Upper lobe of right lung (tissue), 1 donor: ENCODE measurements around the gene BBS2. TPM values are rescaled to one million over a fixed set of nuclear protein-coding genes. Genes with fewer than 3 reads are reported as not detected.

Experiments
- ATAC-seq: fragments of 200-7000 bp; cut with Tn5 transposase; one replicate; pipeline ENCODE4 v1.9.1; 2020; ENCODE audit warnings: mild to moderate bottlenecking, moderate library complexity
- DNase-seq: peaks from one replicate; pipeline ENCODE4 v3.0.0-alpha.2; 2020
- H3K27ac ChIP-seq: fragments of 200-600 bp; one replicate; pipeline ENCODE4 v1.8.0; 2022
- H3K27me3 ChIP-seq: fragments of 200-600 bp; one replicate; pipeline ENCODE4 v1.8.0; 2022; ENCODE audit warnings: mild to moderate bottlenecking
- H3K36me3 ChIP-seq: fragments of 200-600 bp; one replicate; pipeline ENCODE4 v1.8.0; 2022
- H3K4me1 ChIP-seq: fragments of 200-600 bp; one replicate; pipeline ENCODE4 v1.8.0; 2022
- H3K4me3 ChIP-seq: fragments of 200-600 bp; one replicate; pipeline ENCODE4 v1.8.0; 2022; ENCODE audit warnings: mild to moderate bottlenecking
- H3K9me3 ChIP-seq: fragments of 200-600 bp; one replicate; pipeline ENCODE4 v1.8.0; 2022
- intact Hi-C: fragments of 100-400 bp; cut with DNase I; formaldehyde crosslinking; loops from one replicate; pipeline ENCODE4 v1.11.0; 2022
- total RNA-seq: library from RNA; stranded (reverse); fragmentation: NEBNext Ultra II Directional; extraction: Animal tissue kit (Norgen Biotek cat#: 25700); gene quantifications from one replicate; pipeline ENCODE4 v1.2.1, GENCODE V29; 2021
- TF ChIP-seq, protein P1 (sequence below): fragments of 200-600 bp; IDR thresholded peaks from one replicate; pipeline ENCODE4 v1.8.0; 2022; ENCODE audit warnings: antibody characterized with exemption
- donor health status: DM: no; HTN: yes; CAD: no; lungs with severe emphysema.

Gene BBS2
- total RNA-seq, 1 donor from 2014 or later, result 29.5 TPM

DNA sequence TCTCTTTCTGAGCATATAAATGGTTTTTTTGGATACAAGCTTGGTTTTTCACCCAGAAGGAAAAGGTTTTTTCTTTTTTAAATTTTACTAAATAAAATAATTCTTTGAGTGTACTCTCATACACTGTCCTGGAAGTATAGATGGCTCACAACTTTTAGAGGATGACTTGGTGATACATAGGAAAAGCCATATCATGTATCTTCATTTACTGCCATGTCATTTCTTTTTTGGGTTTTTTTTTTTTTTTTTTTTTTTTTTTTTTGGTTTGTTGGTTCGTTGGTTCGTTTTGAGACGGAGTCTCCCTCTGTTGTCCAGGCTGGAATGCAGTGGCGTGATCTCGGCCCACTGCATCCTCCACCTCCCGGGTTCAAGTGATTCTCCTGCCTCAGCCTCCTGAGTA, 56.7 kb downstream of the BBS2 start:
- TF ChIP-seq, protein P1, sequence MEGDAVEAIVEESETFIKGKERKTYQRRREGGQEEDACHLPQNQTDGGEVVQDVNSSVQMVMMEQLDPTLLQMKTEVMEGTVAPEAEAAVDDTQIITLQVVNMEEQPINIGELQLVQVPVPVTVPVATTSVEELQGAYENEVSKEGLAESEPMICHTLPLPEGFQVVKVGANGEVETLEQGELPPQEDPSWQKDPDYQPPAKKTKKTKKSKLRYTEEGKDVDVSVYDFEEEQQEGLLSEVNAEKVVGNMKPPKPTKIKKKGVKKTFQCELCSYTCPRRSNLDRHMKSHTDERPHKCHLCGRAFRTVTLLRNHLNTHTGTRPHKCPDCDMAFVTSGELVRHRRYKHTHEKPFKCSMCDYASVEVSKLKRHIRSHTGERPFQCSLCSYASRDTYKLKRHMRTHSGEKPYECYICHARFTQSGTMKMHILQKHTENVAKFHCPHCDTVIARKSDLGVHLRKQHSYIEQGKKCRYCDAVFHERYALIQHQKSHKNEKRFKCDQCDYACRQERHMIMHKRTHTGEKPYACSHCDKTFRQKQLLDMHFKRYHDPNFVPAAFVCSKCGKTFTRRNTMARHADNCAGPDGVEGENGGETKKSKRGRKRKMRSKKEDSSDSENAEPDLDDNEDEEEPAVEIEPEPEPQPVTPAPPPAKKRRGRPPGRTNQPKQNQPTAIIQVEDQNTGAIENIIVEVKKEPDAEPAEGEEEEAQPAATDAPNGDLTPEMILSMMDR, result no peak
- Histone ChIP-seq H3K27me3 (no peaks in the 10 kb centered on the region), H3K27ac (no peak overlapping the region), H3K9me3 (no peaks in the 10 kb centered on the region), H3K4me1 (peaks cover 3% of the 10 kb centered on the region), H3K4me3 (no peak overlapping the region), H3K36me3 (peaks cover 95% of the 10 kb centered on the region)
- DNase-seq (no peak), ATAC-seq (no peak)
- intact Hi-C loops, result no loop called here

DNA sequence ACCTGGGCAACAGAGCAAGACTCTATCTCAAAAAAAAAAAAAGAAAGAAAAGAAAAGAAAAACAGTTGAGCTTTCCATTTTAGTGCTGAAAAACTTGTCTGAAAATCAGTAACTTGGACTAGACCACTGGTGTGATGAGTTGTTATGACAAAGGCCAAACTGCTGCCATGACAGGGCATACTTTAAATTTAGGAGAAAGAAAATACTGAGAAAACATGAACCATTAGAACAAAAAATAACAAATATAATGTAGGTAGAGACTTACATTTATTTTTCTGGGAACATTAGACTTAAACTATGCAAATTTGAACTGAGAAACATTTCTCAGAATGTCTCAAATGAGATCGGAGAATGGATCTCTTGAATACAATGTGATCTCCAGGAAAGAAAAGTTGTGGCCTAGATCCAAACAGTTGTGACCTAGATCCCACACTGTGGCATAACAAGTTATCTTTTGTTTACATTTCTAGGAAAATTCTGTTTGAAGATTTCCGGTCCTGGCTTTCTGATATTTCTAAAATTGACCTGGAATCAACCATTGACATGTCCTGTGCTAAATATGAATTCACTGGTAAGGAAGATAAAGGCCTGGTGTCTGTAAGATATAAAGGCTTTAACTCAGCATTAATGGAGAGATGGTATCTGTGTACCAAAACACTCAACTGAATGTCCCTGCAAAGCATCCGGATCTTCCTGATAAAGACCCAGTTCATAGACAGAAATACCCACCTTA, 57.6 kb downstream of the BBS2 start:
- Histone ChIP-seq H3K27me3 (no peaks in the 10 kb centered on the region), H3K4me3 (no peak overlapping the region), H3K4me1 (peaks cover 3% of the 10 kb centered on the region), H3K36me3 (peaks cover 95% of the 10 kb centered on the region), H3K27ac (no peak overlapping the region), H3K9me3 (no peaks in the 10 kb centered on the region)
- intact Hi-C loops, result no loop called here
- ATAC-seq (no peak), DNase-seq (no peak)
- TF ChIP-seq, protein P1, result no peak

DNA sequence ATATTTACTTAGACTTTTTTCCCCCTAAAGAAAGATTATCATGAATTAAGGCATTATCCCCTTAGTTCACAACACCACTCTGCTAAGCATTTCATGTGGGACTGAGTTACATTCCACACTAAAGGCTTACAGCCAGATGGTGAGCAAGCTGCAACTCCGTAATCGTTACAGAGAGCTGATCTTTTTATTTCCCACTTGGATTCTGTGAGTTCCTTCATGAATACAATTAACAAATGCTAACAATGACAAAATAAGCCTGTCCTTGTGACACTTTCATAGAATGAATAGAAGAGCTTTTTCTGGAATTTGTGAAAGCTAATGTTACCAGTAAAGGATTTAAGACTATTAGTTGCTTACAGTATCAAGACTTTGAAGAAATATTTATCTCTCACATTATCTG, 59.7 kb downstream of the BBS2 start:
- Histone ChIP-seq H3K4me3 (no peak overlapping the region), H3K4me1 (peaks cover 3% of the 10 kb centered on the region), H3K36me3 (peaks cover 94% of the 10 kb centered on the region), H3K27ac (no peak overlapping the region), H3K9me3 (no peaks in the 10 kb centered on the region), H3K27me3 (no peaks in the 10 kb centered on the region)
- no peak for DNase-seq
- TF ChIP-seq, protein P1, result no peak
- intact Hi-C loops, result no loop called here
- ATAC-seq, result no peak

DNA sequence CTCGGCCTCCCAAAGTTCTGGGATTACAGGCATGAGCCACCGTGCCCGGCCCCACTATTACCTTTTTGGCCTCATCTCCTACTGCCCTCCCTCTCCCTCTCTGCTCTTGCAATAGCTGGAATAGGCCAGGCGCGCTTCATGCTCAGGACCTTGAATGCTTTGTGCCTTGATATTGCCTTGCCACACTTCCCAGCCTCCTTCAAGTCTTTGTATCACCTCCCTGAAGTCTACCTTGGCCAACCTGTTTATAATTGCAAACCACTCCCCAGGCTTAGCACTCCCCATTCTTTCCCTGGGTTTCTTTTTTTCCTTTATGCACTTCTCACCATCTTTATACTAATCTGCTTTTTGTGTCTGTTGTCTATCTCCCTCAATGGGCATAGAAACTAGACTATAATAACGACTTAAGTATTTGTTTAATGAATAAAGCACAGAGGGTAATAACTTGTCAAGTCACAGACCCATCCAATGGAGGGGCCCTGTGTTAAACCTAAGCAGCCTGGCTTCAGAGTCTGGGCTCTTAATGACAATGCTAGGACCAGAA, 61.8 kb downstream of the BBS2 start:
- TF ChIP-seq, protein P1, result no peak
- no peak overlapping the region for H3K4me3 ChIP-seq
- H3K27ac ChIP-seq, result no peak overlapping the region
- peaks cover 95% of the 10 kb centered on the region for H3K36me3 ChIP-seq
- ATAC-seq (no peak), DNase-seq (no peak)
- no peaks in the 10 kb centered on the region for H3K27me3 ChIP-seq
- peaks cover 3% of the 10 kb centered on the region for H3K4me1 ChIP-seq
- intact Hi-C loops, result no loop called here
- no peaks in the 10 kb centered on the region for H3K9me3 ChIP-seq

DNA sequence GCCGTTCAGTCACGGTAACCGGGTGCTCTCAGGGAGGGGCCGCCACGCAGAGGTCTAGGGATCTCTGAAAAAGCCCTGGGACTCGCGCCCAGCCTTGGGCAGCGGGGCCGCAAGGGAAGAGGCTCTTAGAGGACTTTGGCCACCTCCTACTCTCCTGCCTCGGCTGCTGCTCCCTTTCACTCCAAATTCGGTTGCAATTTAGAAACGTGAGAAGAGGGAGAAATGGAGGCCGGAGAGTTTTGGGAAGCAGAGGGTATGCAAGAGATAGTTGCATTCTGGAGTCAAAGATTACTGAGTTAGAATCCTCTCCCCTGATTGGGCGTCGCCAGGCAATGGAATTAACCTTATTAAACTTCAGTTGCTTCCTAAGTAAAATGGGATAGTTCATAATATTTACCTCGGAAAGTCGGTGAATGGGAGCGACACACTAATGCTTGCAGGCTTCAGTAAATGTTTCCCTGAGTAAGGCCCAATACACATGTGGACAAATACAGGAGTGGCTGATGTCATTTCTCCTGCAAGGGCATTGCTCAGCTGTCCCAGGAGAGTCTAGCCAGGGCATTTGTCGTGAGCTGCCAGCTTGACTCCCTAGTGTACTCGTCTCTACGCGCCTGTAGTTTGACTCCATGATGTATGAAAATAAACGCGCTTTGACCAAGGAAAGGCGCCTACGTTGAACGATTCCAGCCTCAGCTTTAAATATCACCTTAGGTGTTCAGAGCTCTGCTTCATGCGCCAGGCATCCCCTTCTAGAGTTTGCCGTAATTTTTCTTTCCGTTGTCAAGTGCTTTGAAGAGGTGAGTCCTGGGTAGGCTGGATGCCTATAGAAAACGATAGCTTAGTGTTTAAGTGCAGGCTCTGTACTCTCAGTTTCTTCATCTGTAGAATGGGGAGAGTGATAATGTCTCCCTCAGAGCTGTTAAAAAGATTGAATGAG, 67.8 kb downstream of the BBS2 start:
- peak overlapping the region; percentile 84 for H3K27ac ChIP-seq
- no peaks in the 10 kb centered on the region for H3K27me3 ChIP-seq
- no peak for DNase-seq
- H3K4me3 ChIP-seq, result peak overlapping the region; percentile 82
- peaks cover 27% of the 10 kb centered on the region for H3K4me1 ChIP-seq
- TF ChIP-seq, protein P1, result no peak
- H3K9me3 ChIP-seq, result no peaks in the 10 kb centered on the region
- peak; percentile 64 for ATAC-seq
- H3K36me3 ChIP-seq, result peaks cover 39% of the 10 kb centered on the region
- intact Hi-C loops, result no loop called here
